ENCODE data around the gene GALNT18. TPM values are rescaled to one million over a fixed set of nuclear protein-coding genes. Genes with fewer than 3 reads are reported as not detected.
"Not testable (repeated sequence)": the region's sequence is repeated elsewhere in the genome, so short reads cannot be mapped to it uniquely, and the experiment has no call there.

GALNT18 gene
- polyA plus RNA-seq, 1 donor from 2014 or later, result 7.6 TPM

DNA sequence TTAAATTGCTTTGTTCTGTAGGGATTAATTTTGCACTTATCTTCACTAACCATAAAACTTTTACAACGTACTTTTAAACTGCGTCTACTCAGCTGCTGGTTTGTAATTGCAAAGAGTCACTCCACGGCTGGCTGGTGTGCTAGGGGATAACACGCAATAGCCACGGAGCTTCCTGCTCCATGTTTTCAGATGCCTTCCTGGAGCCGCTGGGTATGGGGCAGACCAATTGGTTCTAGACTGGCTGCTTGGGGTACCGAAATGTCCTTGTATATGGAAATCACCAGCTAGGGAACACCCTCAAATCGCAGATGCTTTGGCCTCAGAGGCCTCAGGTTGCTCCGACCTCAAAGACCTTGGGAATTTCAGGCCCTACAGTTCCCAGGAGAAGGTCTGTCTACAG is 265.0 kb downstream of the GALNT18 start:
- TF ChIP-seq EZH2 (IDR thresholded peaks at IDR 0.05; ENCODE audit: borderline replicate concordance, insufficient read depth, low read length, poor library complexity, severe bottlenecking), result no peak
- TF ChIP-seq SMC3 (conservative IDR thresholded peaks at IDR 0.05; ENCODE audit: poor library complexity), result no peak
- TF ChIP-seq, protein P1, sequence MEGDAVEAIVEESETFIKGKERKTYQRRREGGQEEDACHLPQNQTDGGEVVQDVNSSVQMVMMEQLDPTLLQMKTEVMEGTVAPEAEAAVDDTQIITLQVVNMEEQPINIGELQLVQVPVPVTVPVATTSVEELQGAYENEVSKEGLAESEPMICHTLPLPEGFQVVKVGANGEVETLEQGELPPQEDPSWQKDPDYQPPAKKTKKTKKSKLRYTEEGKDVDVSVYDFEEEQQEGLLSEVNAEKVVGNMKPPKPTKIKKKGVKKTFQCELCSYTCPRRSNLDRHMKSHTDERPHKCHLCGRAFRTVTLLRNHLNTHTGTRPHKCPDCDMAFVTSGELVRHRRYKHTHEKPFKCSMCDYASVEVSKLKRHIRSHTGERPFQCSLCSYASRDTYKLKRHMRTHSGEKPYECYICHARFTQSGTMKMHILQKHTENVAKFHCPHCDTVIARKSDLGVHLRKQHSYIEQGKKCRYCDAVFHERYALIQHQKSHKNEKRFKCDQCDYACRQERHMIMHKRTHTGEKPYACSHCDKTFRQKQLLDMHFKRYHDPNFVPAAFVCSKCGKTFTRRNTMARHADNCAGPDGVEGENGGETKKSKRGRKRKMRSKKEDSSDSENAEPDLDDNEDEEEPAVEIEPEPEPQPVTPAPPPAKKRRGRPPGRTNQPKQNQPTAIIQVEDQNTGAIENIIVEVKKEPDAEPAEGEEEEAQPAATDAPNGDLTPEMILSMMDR (IDR thresholded peaks at IDR 0.05; ENCODE audit: poor library complexity, severe bottlenecking), result no peak
- no peak for TF ChIP-seq POLR2AphosphoS5 (IDR thresholded peaks at IDR 0.05)
- TF ChIP-seq MXI1 (conservative IDR thresholded peaks at IDR 0.05; ENCODE audit: poor library complexity, severe bottlenecking), result no peak
- no peak for TF ChIP-seq EP300 (conservative IDR thresholded peaks at IDR 0.05; ENCODE audit: poor library complexity, severe bottlenecking)
- no peak for TF ChIP-seq TAF1 (IDR thresholded peaks at IDR 0.05; ENCODE audit: low read depth)
- TF ChIP-seq RAD21 (conservative IDR thresholded peaks at IDR 0.05), result no peak

DNA sequence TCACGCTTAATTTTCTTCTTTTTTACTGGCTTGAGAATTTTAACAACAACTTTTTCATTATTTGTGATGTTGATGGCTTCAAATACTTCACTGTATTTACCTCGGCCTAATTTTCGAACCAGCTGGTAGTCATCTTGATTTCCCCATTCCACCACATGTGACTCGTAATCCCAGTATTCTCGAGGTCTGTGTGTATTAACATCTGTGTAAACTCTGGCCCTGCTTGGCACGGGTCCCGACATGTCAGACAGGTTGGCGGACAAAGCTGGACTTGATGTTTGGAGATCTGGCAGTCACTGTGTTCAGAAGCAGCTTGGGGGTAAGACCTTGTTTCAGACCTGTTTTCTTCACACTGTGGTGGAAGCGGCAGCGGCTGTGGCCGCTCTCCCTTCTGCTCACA is 268.9 kb downstream of the GALNT18 start, which contains the start of gene CSNK2A3:
Gene CSNK2A3 (minus strand): TSS at position 373 of the 400 bp plus-strand sequence. CDS start 131 bp downstream, at position 242.
- H3K9ac ChIP-seq (ENCODE audit: low read length); H3K9me2 ChIP-seq (ENCODE audit: insufficient read depth, low read length); H3K36me3 ChIP-seq (ENCODE audit: insufficient read depth, low read length); H3K27me3 ChIP-seq (ENCODE audit: insufficient read depth, low read depth, low read length); H2AFZ ChIP-seq (ENCODE audit: low read depth, low read length); H3K4me3 ChIP-seq (ENCODE audit: low read length); H3F3A ChIP-seq (ENCODE audit: insufficient read depth, low read length, poor library complexity, severe bottlenecking); H3K79me2 ChIP-seq (replicated peaks; ENCODE audit: insufficient read depth, low read length); H4K20me1 ChIP-seq (ENCODE audit: insufficient read depth); H3K9me3 ChIP-seq (ENCODE audit: low read length); H3K4me2 ChIP-seq (ENCODE audit: low read length); H3K27ac ChIP-seq (ENCODE audit: low read length): not testable (repeated sequence)

More for the DNA sequence above, 265.0 kb downstream of the GALNT18 start:
- no peaks in the 10 kb centered on the region for H3F3A ChIP-seq (ENCODE audit: insufficient read depth, low read length, poor library complexity, severe bottlenecking)
- no peak overlapping the region for H3K4me2 ChIP-seq (ENCODE audit: low read length)
- no peaks in the 10 kb centered on the region for H4K20me1 ChIP-seq (ENCODE audit: insufficient read depth)
- no peaks in the 10 kb centered on the region for H3K36me3 ChIP-seq (ENCODE audit: insufficient read depth, low read length)
- H3K9me2 ChIP-seq (ENCODE audit: insufficient read depth, low read length), result no peaks in the 10 kb centered on the region
- H3K4me3 ChIP-seq (ENCODE audit: low read length), result no peak overlapping the region
- H2AFZ ChIP-seq (ENCODE audit: low read depth, low read length), result no peak overlapping the region
- H3K9ac ChIP-seq (ENCODE audit: low read length), result no peak overlapping the region
- H3K27ac ChIP-seq (ENCODE audit: low read length), result no peak overlapping the region
- no peaks in the 10 kb centered on the region for H3K27me3 ChIP-seq (ENCODE audit: insufficient read depth, low read depth, low read length)
- H3K79me2 ChIP-seq (replicated peaks; ENCODE audit: insufficient read depth, low read length), result no peaks in the 10 kb centered on the region
- no peaks in the 10 kb centered on the region for H3K9me3 ChIP-seq (ENCODE audit: low read length)

DNA sequence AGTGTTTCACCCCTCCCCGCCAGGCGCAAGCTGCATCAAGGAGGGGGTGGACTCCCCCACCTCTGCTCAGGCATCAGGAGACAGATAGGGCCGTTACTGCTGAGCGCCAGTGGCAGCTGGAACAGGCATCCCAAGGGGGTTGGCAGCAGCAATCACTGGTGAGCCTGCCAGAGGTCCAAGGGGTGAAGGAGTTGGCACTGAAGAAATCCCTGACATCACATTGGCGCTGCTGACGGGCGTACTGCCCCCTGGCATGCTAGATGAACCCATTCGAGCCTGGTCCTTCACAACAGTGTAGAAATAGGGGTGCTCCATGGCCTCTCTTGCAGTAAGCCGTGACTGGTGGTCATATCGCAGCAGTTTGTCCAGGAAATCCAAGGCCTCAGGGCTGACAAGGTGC is 270.0 kb downstream of the GALNT18 start:
- not testable (repeated sequence) for H4K20me1 ChIP-seq (ENCODE audit: insufficient read depth); H3K79me2 ChIP-seq (replicated peaks; ENCODE audit: insufficient read depth, low read length); H3F3A ChIP-seq (ENCODE audit: insufficient read depth, low read length, poor library complexity, severe bottlenecking); H2AFZ ChIP-seq (ENCODE audit: low read depth, low read length); H3K36me3 ChIP-seq (ENCODE audit: insufficient read depth, low read length); H3K4me2 ChIP-seq (ENCODE audit: low read length); H3K9me3 ChIP-seq (ENCODE audit: low read length); H3K9ac ChIP-seq (ENCODE audit: low read length); H3K4me3 ChIP-seq (ENCODE audit: low read length); H3K9me2 ChIP-seq (ENCODE audit: insufficient read depth, low read length); H3K27ac ChIP-seq (ENCODE audit: low read length); H3K27me3 ChIP-seq (ENCODE audit: insufficient read depth, low read depth, low read length)

DNA sequence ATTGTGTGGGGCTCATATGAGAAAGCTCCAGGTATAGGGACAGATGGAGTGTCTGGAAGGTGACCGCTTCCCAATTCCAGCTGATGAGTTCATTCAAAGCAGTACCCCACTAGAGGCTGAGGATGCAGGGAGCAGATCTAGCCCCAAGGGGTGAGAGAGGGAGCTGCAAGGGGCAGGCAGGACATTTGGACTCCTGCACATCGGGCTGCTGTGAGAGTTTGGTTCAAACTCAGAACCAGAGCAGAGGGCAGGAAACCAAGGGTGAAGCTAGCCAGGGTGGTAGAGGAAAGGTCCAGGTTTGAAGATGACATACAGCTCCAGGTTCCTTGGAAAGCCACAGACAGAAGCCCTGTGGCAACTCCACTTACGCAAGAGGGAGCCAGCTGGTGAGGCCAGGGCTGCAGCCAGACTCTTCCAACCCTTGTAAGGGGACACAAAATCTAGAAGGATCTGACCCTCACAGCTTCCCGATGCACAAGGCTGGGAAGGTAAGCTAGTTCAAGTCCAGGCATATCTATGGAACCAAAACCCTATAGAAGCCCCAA is 270.7 kb downstream of the GALNT18 start:
- TF ChIP-seq, protein P2, sequence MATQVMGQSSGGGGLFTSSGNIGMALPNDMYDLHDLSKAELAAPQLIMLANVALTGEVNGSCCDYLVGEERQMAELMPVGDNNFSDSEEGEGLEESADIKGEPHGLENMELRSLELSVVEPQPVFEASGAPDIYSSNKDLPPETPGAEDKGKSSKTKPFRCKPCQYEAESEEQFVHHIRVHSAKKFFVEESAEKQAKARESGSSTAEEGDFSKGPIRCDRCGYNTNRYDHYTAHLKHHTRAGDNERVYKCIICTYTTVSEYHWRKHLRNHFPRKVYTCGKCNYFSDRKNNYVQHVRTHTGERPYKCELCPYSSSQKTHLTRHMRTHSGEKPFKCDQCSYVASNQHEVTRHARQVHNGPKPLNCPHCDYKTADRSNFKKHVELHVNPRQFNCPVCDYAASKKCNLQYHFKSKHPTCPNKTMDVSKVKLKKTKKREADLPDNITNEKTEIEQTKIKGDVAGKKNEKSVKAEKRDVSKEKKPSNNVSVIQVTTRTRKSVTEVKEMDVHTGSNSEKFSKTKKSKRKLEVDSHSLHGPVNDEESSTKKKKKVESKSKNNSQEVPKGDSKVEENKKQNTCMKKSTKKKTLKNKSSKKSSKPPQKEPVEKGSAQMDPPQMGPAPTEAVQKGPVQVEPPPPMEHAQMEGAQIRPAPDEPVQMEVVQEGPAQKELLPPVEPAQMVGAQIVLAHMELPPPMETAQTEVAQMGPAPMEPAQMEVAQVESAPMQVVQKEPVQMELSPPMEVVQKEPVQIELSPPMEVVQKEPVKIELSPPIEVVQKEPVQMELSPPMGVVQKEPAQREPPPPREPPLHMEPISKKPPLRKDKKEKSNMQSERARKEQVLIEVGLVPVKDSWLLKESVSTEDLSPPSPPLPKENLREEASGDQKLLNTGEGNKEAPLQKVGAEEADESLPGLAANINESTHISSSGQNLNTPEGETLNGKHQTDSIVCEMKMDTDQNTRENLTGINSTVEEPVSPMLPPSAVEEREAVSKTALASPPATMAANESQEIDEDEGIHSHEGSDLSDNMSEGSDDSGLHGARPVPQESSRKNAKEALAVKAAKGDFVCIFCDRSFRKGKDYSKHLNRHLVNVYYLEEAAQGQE (IDR thresholded peaks at IDR 0.05; ENCODE audit: borderline replicate concordance), result no peak
- TF ChIP-seq MXI1 (conservative IDR thresholded peaks at IDR 0.05; ENCODE audit: poor library complexity, severe bottlenecking) (no peak), SMC3 (conservative IDR thresholded peaks at IDR 0.05; ENCODE audit: poor library complexity) (no peak), EZH2 (IDR thresholded peaks at IDR 0.05; ENCODE audit: borderline replicate concordance, insufficient read depth, low read length, poor library complexity, severe bottlenecking) (no peak), POLR2AphosphoS5 (IDR thresholded peaks at IDR 0.05) (no peak), EP300 (conservative IDR thresholded peaks at IDR 0.05; ENCODE audit: poor library complexity, severe bottlenecking) (no peak), RAD21 (conservative IDR thresholded peaks at IDR 0.05) (no peak), TAF1 (IDR thresholded peaks at IDR 0.05; ENCODE audit: low read depth) (no peak)
- TF ChIP-seq, protein P1 (IDR thresholded peaks at IDR 0.05; ENCODE audit: poor library complexity, severe bottlenecking), result no peak

More for the DNA sequence above, 270.7 kb downstream of the GALNT18 start:
- H4K20me1 ChIP-seq (ENCODE audit: insufficient read depth), result no peaks in the 10 kb centered on the region
- H3K9ac ChIP-seq (ENCODE audit: low read length), result no peak overlapping the region
- H3K36me3 ChIP-seq (ENCODE audit: insufficient read depth, low read length), result no peaks in the 10 kb centered on the region
- H3F3A ChIP-seq (ENCODE audit: insufficient read depth, low read length, poor library complexity, severe bottlenecking), result no peaks in the 10 kb centered on the region
- no peaks in the 10 kb centered on the region for H3K9me3 ChIP-seq (ENCODE audit: low read length)
- H2AFZ ChIP-seq (ENCODE audit: low read depth, low read length), result no peak overlapping the region
- no peak overlapping the region for H3K27ac ChIP-seq (ENCODE audit: low read length)
- no peaks in the 10 kb centered on the region for H3K79me2 ChIP-seq (replicated peaks; ENCODE audit: insufficient read depth, low read length)
- H3K4me3 ChIP-seq (ENCODE audit: low read length), result no peak overlapping the region
- no peaks in the 10 kb centered on the region for H3K9me2 ChIP-seq (ENCODE audit: insufficient read depth, low read length)
- no peaks in the 10 kb centered on the region for H3K27me3 ChIP-seq (ENCODE audit: insufficient read depth, low read depth, low read length)
- no peak overlapping the region for H3K4me2 ChIP-seq (ENCODE audit: low read length)

Measured in neural cell (in vitro differentiated cells).